ENCODE data around the gene SAE1.

DNA sequence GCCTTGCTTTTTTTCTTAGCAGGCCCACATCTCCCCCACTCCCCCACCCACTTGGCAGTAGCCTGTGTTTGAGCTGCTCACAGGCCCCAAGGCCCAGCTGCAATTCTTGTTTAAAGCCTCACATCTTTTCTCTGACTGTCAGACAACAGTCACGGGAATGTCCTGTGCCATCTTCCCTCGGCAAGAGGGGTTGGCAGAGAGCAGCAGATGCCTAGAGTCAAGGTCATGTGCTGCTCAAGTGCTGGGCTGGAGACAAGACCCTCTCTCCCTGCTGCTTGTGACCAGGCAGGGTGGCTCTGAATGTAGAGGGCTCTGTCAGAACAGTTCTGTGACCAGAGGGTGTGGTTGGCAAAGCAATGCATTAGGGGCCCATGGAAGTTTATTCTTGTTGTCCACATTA lies 53.0 kb downstream of the SAE1 start:
- TF ChIP-seq, protein P1, sequence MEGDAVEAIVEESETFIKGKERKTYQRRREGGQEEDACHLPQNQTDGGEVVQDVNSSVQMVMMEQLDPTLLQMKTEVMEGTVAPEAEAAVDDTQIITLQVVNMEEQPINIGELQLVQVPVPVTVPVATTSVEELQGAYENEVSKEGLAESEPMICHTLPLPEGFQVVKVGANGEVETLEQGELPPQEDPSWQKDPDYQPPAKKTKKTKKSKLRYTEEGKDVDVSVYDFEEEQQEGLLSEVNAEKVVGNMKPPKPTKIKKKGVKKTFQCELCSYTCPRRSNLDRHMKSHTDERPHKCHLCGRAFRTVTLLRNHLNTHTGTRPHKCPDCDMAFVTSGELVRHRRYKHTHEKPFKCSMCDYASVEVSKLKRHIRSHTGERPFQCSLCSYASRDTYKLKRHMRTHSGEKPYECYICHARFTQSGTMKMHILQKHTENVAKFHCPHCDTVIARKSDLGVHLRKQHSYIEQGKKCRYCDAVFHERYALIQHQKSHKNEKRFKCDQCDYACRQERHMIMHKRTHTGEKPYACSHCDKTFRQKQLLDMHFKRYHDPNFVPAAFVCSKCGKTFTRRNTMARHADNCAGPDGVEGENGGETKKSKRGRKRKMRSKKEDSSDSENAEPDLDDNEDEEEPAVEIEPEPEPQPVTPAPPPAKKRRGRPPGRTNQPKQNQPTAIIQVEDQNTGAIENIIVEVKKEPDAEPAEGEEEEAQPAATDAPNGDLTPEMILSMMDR (IDR thresholded peaks at IDR 0.05): no peak
- TF ChIP-seq EZH2 (IDR thresholded peaks at IDR 0.05) (no peak), EZH2phosphoT487 (IDR thresholded peaks at IDR 0.05) (no peak)
